Mucosa of descending colon (tissue), 3 donors: ENCODE measurements around the gene SERPINA3. TPM values are rescaled to one million over a fixed set of nuclear protein-coding genes. Genes with fewer than 3 reads are reported as not detected.

Source experiments
- ATAC-seq: fragments of 200-7000 bp; cut with Tn5 transposase; one replicate; pipeline ENCODE4 v1.9.1; 2020; ENCODE audit warnings: mild to moderate bottlenecking, moderate library complexity
- DNase-seq, 3 donors: peaks; one replicate each; pipeline ENCODE4 v3.0.0-alpha.2; 2020
- H3K36me3 ChIP-seq: fragments of 200-600 bp; one replicate; pipeline ENCODE4 v1.8.0; 2021; ENCODE audit warnings: low read depth, mild to moderate bottlenecking
- H3K4me1 ChIP-seq: fragments of 200-600 bp; one replicate; pipeline ENCODE4 v1.8.0; 2021; ENCODE audit warnings: low read depth, mild to moderate bottlenecking
- H3K4me3 ChIP-seq: fragments of 200-600 bp; one replicate; pipeline ENCODE4 v1.8.0; 2021; ENCODE audit warnings: mild to moderate bottlenecking
- H3K9me3 ChIP-seq: fragments of 200-600 bp; one replicate; pipeline ENCODE4 v1.8.0; 2021; ENCODE audit warnings: mild to moderate bottlenecking
- CTCF ChIP-seq: fragments of 200-600 bp; IDR thresholded peaks from one replicate; pipeline ENCODE4 v1.8.0; 2022; ENCODE audit warnings: antibody characterized with exemption, mild to moderate bottlenecking
- intact Hi-C, 2 donors: fragments of 100-400 bp; cut with DNase I in 1 of 2; cut with micrococcal nuclease in 1 of 2; formaldehyde crosslinking; loops; one replicate each; pipeline versions ENCODE4 v1.11.0 to v1.11.1; 2022; cut with DNase I, micrococcal nuclease
- total RNA-seq, 3 donors: library from RNA; stranded (reverse); fragmentation: NEBNext Ultra II Directional in 2 of 3; extraction: Animal tissue kit (Norgen Biotek cat#: 25700) in 2 of 3; gene quantifications; one replicate each; pipeline versions ENCODE4 v1.2.1 to v1.2.4, GENCODE V29; 2021 to 2023
- donor health status: DM: no; HTN: no; CAD: no; lungs with moderate emphysema.
- donor health status: DM: no; HTN: no; CAD: no.
- donor health status: DM: no; HTN: yes; CAD: no.

SERPINA3 gene
- total RNA-seq, 3 donors from 2014 or later, result 3.1 to 43.9 (median 41.3) TPM

DNA sequence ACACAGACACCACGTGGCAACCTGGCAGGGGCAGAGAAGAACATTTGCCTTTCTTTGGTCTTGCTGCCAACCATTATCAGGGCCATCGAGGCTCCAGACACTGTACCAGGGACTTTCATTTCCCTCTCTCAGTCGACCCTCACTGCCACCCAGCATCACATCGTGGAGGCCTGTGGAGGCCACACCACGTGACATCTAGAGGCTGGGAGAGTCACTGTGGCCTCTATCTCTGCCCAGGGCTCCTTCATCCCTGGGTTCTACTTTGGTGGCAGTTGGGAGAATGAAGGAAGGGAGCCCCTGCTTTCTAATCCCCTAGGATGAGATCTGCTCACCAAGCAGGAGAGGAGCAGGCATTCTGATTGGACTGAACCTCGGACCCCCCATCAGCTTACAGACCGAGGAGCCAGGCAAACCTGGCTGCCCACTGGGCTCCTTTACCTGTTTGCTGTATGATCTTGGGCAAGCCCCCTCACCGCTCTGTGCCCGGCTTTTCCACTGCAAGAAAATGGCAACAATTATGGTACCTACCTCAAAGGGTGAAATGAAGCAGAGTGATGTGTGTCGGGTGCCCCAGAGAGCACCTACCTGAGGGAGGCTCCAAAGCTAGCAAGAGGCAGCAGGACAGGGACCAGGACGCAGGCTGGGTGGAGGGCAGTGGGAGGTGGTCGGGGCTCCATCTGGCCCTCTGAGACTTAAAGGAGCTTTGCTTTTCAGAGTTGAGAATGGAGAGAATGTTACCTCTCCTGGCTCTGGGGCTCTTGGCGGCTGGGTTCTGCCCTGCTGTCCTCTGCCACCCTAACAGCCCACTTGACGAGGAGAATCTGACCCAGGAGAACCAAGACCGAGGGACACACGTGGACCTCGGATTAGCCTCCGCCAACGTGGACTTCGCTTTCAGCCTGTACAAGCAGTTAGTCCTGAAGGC is 1.8 kb downstream of the SERPINA3 start:
- H3K36me3 ChIP-seq, result no peaks in the 10 kb centered on the region
- ATAC-seq, result no peak
- H3K4me3 ChIP-seq, result no peak overlapping the region
- DNase-seq, result no peak
- no peaks in the 10 kb centered on the region for H3K4me1 ChIP-seq
- TF ChIP-seq CTCF, result no peak
- H3K9me3 ChIP-seq, result peaks cover 20% of the 10 kb centered on the region
- intact Hi-C loops, result no loop called here

- ATAC-seq (no peak), DNase-seq (no peak)
- intact Hi-C loops, result no loop called here
- Histone ChIP-seq H3K4me3 (no peak overlapping the region), H3K36me3 (no peaks in the 10 kb centered on the region), H3K9me3 (peaks cover 20% of the 10 kb centered on the region), H3K4me1 (no peaks in the 10 kb centered on the region)
- TF ChIP-seq CTCF, result no peak
Observed at GRCh38 chr14:94614802-94615201, 2.6 kb downstream of the SERPINA3 start.

DNA sequence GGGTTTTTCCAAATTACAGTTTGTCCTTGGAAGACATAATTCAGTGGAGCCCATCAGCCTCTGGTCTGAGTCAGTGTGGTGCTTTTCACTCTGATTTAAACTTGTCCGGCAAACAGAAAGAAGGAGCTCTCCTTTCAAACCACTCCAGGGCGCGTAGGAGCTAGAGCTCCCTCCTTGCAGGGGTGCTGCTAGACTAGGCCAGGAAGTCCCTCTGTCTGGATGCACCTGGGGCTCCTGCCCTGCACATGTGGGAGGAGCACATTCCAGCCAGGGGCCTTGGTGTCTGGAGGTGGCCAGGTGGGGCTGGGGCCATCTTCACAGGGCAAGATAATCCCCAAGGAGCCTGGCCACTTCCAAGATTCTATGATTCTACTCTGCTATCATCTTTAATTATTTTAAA is 3.1 kb downstream of the SERPINA3 start:
- intact Hi-C loops, result no loop called here
- DNase-seq, result no peak
- ATAC-seq, result no peak
- no peak overlapping the region for H3K4me3 ChIP-seq
- H3K9me3 ChIP-seq, result peaks cover 20% of the 10 kb centered on the region
- no peaks in the 10 kb centered on the region for H3K36me3 ChIP-seq
- TF ChIP-seq CTCF, result no peak
- H3K4me1 ChIP-seq, result no peaks in the 10 kb centered on the region

DNA sequence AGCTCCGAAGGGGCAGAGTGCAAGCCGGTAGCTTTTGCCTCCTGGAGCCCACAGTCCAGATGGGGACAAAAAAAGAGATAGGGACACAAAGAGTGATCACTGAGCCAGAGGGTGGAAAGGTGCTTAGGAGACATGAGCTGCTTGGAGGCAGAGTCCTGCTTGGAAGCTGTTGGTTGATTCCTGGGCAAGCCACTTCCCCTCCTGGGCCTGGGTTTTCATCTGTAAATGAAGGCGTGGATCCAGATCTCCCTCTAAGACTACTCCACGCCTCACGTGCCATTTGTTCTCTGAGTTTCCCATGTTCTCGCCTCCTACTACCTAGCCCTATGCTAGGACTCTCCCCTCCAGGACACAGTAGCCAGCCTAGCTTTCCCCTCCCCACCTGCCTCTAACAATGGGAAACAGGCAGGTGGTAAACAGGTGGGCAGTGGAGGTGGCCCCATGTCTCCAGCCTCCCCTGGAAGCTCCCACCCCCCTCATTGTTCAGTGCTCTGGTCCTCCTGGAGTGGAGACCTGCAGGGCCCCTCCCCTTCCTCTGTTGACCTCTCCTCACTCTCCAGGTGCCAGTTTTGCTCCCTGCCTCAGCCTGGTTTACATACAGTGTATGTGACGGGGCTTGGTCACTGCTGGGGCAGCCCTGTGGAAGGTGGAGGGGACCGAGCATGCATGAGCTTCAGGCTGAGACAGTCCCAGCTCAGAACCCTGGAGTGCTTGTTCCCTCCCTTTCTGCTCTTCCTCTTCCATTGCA is 3.8 kb downstream of the SERPINA3 start:
- peaks cover 20% of the 10 kb centered on the region for H3K9me3 ChIP-seq
- no peak for DNase-seq
- intact Hi-C loops, result no loop called here
- H3K36me3 ChIP-seq, result no peaks in the 10 kb centered on the region
- no peaks in the 10 kb centered on the region for H3K4me1 ChIP-seq
- TF ChIP-seq CTCF, result no peak
- H3K4me3 ChIP-seq, result no peak overlapping the region
- ATAC-seq, result no peak

- TF ChIP-seq CTCF, result no peak
- H3K4me3 ChIP-seq, result no peak overlapping the region
- no peak for DNase-seq
Observed at GRCh38 chr14:94617366-94617941, 5.3 kb downstream of the SERPINA3 start.

More at GRCh38 chr14:94617366-94617941, 5.3 kb downstream of the SERPINA3 start:
- ATAC-seq, result no peak
- H3K4me1 ChIP-seq, result no peaks in the 10 kb centered on the region
- intact Hi-C loops, result no loop called here
- no peaks in the 10 kb centered on the region for H3K36me3 ChIP-seq
- peaks cover 20% of the 10 kb centered on the region for H3K9me3 ChIP-seq
